HG03159 (cell line): ENCODE results near the gene AFAP1L1.
"Not testable (repeated sequence)": the region's sequence is repeated elsewhere in the genome, so short reads cannot be mapped to it uniquely, and the experiment has no call there.

Source experiments
- ATAC-seq: cut with Tn5 transposase; IDR thresholded peaks from one replicate; pipeline ENCODE4 v1.9.1; 2021; ENCODE audit warnings: mild to moderate bottlenecking, moderate library complexity; ENCODE audit not compliant: unreplicated experiment

The AFAP1L1 gene

GRCh38 chr5:149260761-149261160 lies 10.9 kb upstream of the AFAP1L1 start:
- no peak for ATAC-seq

DNA sequence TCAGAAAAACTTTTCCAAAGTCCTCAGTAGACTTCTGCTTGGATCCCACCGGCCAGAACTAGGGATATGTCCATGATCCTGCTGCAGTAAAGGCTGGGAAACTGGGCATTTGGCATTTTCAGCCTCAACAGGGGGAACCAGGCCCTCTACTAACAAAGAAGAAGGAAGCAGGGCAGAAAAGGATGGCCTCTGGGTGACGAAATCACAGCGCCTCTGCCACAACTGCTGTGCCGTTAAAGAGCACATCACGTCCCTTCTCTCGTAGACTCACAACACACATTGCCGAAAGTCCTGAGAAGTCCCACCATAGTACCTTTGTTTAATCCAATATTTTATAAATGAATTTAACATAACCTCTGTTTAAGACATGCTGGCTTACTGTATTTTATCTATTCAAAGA lies 10.4 kb upstream of the AFAP1L1 start:
- no peak for ATAC-seq

DNA sequence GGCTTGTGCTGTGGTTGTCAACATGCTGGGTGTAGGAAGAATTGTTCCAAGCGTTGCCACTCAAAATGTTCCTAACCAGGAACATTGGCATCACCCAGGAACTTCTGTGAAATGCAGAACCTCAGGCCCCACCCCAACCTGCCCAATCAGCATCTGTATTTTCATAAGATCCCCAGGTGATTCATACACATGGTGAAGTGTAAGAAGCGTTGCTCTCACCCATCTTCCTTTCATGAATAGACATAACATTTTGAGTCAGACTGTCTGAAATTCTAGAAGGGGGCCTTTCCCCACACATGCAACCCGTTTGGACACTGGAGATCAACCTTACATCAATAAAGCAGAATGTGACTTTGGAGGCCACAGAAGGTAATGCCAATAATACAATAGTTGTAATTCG lies 9.3 kb upstream of the AFAP1L1 start:
- no peak for ATAC-seq

DNA sequence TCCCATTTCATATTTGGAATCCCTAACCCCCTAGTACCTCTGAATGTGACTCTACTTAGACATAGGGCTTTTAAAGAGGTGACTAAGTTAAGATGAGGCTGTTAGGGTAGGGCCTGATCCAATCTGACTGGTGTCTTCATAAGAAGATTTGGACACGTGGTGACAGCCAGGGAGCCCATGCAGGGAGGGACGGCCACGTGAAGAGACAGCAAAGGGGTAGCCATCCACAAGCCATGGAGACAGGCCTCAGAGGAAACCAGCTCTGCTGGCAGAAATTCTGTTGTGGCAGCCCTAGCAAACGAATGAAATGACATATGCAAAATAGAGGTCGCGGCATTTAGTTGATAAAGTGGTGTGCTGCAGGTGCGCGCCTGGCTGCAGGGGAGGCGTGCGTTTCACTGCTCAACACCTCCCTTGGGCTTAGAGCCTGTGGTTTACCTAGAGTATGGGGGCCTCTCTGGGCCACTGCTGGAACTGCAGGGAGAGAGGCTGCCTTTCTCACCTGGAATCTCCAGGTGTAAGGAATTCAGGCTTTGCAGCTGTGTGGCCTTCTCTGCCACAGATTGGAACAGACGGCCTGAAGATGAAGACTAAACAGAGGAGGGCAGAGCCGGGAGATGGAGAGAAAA lies 7.1 kb upstream of the AFAP1L1 start:
- ATAC-seq = peak; percentile 87

- ATAC-seq = no peak
Measured at GRCh38 chr5:149265068-149265465, 6.6 kb upstream of the AFAP1L1 start.

GRCh38 chr5:149265597-149265996 lies 6.1 kb upstream of the AFAP1L1 start:
- ATAC-seq = no peak

DNA sequence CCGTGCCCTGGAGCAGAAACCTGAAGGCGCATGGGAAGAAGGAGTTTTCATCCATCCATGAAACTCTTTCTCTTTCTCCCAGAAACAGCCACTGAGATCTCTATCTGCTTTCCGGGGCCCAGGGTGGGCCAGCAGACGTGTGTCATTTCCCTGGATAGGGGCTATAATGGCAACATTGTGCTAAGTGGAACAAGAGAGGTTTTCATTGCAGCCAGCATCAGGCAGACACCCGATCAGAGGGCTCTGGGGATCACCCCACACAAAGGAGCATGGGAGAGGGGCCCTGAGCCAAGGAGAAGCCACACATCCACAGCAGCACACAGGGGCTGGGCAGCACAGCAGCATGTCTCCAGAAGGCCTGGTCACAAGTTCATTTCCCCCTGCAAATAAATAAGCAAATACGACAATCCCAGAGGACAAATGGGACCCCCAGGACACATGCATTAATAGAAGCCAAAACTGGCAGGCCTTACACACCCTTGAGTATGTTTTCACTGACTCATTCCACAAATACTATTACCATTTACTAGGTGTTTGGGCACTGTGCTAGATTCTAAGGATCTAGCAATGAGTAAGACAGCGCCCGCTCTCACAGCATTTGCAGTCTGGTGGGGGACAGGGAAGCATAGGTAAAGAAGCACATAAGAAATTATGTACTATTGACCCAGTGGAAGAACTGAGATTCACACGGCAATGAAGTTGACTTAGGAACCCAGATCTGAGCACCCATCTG lies 4.3 kb upstream of the AFAP1L1 start:
- no peak for ATAC-seq

- ATAC-seq = peak; percentile 53
Measured at GRCh38 chr5:149268928-149269557, 2.6 kb upstream of the AFAP1L1 start.

GRCh38 chr5:149271195-149271715 lies 404 bp upstream of the AFAP1L1 start:
- ATAC-seq = no peak

DNA sequence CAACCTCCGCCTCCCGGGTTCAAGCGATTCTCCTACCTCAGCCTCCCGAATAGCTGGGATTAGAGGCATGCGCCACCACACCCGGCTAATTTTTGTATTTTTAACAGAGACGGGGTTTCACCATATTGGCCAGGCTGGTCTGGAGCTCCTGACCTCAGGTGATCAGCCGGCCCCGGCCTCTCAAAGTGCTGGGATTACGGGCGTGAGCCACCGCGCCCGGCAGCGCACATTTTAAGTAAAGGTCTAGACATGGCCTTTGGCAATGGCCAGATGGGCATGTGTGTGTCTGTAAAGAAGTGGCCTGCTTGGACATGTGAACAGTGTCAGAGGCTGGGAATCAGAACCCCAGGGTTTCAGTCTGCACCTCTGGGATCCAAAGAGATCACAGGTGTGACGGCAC lies 1.1 kb downstream of the AFAP1L1 start:
- not testable (repeated sequence) for ATAC-seq

- no peak for ATAC-seq
Measured at GRCh38 chr5:149273237-149273636, 1.6 kb downstream of the AFAP1L1 start.

DNA sequence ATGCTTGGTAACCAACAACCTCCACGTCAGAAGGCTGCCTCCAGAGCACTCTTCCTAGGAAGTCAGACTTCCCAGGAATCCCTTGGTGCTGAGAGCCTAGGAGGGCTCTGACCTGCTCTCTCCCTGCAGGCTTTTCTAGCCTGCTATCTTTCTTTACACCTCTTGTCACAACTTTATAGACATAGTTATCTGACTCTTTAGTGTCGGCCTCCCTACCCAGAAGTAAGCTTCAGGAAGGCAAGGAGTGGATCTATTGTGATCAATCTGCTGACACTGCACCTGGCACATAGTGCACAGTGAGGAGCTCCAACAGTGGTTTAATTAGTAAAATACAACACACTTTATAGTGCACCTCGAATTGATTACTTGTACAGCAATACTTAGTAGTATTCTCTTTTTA lies 2.3 kb downstream of the AFAP1L1 start:
- ATAC-seq = no peak

GRCh38 chr5:149274939-149275338 lies 3.3 kb downstream of the AFAP1L1 start:
- ATAC-seq = no peak

GRCh38 chr5:149277801-149278200 lies 6.1 kb downstream of the AFAP1L1 start:
- no peak for ATAC-seq

GRCh38 chr5:149278451-149279210 lies 7.0 kb downstream of the AFAP1L1 start:
- ATAC-seq = no peak

- ATAC-seq = no peak
Measured at GRCh38 chr5:149279661-149280060, 8.0 kb downstream of the AFAP1L1 start.

DNA sequence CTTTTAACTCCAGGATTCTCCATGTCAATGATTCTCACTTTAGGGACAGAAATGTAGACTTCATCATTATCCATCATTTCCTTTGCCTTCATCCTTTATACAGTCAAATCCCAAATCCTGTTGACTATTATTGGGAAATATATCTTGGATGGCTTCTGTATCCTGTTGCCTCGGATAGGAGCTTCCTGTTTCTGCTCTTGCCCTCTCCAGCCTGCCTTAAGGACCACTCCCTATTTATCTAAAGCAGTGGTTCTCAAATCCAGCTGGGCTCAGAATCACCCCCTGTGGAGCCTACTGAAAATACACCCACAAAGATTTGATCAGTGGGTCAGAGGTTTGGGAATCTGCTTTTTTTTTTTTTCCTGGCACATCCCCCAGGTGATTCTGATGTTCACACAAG lies 8.5 kb downstream of the AFAP1L1 start:
- ATAC-seq = no peak

GRCh38 chr5:149280802-149281201 lies 9.1 kb downstream of the AFAP1L1 start:
- no peak for ATAC-seq

- ATAC-seq = no peak
Measured at GRCh38 chr5:149282027-149282965, 10.6 kb downstream of the AFAP1L1 start.

GRCh38 chr5:149282966-149283332 lies 11.3 kb downstream of the AFAP1L1 start:
- ATAC-seq = no peak
